Fibroblast of peridontal ligament (primary cell): ENCODE measurements around the gene FAM217A.

Experiments
- DNase-seq: peaks from one replicate; pipeline ENCODE4 v3.0.0-alpha.2; 2010; ENCODE audit errors: extremely low read depth

The FAM217A gene

DNA sequence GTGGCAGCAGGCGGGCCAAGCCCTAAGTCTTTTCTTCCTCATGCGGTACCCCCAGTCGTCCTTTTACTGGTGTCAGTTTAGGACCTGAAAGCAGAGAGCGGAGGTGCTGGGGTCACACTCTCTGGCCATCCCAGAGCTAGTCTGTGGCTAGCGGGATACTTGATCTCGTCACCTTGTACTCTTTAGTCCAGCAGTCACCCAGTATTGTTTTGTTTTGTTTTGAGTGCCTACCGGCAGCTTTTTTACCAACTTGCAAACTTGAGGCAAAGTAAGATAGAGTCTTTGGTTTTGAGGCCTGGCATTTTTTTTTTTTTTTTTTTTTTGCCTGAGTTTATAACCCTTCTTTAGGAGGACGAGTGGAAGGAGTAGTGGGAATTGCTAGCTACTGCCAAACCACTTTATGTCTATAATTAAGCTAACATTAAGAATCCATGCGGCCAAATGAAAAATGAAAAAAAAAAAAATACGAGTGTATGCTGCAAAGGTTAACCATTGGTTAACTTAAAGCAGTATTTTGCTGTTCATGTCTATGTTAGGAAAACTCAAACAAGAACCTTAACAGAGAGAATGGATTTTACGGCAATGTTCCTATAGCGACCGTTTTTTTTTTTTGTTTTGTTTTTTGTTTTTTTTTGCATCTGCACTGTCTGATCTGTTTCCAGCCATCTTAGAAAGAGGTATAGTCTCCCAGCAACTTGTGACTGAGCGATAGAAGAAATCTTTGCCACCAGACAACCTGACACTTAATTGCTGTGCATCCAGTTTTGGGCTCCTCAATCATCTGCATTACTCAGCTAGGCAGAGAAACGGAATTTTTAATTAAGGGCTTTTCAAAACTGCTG, 56.9 kb downstream of the FAM217A start:
- DNase-seq = peak; percentile 25

- peak; percentile 97 for DNase-seq
Measured at GRCh38 chr6:4021133-4021853, 57.6 kb downstream of the FAM217A start.

DNA sequence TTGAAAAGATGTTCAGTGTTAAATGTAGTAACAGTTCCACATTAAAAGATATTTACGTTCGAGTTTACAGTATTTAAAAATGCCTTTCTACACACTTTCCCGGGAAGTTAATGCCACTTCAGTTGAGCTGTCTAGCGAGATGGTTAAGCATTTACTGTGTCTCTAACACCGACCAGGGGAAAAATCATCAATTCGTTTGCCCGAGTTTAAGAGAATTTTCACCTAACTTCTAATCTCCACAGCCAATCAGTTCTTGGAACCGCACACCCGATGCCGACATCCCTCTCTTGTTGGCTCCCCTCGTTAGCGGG, 58.2 kb downstream of the FAM217A start:
- DNase-seq = no peak

GRCh38 chr6:4018924-4019236, 60.1 kb downstream of the FAM217A start:
- no peak for DNase-seq
